Measurements from ENCODE around the gene FETUB. TPM values are rescaled to one million over a fixed set of nuclear protein-coding genes. Genes with fewer than 3 reads are reported as not detected.
"Not testable (repeated sequence)": the region's sequence is repeated elsewhere in the genome, so short reads cannot be mapped to it uniquely, and the experiment has no call there.

Gene FETUB
- total RNA-seq, 1 experiment from 2014 or later = not detected

DNA sequence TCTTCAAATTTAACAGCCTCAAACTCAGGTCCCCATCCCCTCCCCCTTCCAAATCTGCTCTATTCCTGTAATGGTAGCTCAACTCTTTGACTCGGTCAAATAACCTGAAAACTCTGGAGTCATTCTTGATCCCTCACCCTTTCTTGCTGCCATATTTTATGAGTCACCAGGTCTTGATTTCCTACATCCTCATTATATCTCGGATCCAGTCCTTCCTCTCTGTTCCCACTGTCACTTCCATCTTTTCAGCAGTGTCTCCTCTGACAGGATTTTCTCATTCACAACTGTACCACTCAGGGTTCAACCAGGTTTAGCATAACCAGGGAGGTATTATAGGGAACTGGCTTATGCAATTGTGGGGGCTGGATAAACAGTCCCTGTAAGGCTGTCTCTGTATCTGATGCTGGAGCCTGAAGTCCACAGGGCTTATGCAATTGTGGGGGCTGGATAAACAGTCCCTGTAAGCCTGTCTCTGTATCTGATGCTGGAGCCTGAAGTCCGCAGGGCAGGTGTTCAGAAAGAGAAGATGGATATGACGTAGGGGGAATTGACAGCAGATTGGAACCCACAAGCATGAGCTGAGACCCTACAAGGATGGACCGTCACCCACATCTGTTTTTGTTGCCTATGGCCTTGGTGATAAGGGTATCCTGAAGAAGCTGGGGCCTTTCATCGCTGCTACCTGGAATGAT lies 9.1 kb upstream of the FETUB start:
- CTCF ChIA-PET = no interaction called here

GRCh38 chr3:186633481-186633880 lies 6.7 kb upstream of the FETUB start:
- peak in 1 of 2 experiments; percentile 82 for DNase-seq
- intact Hi-C loops (cut with micrococcal nuclease; ENCODE audit: unreplicated experiment) = no loop called here
- POLR2A ChIA-PET (ENCODE audit: unreplicated experiment) = no interaction called here

More for the DNA sequence above, 9.1 kb upstream of the FETUB start:
- Histone ChIP-seq H3K4me2 (no peak overlapping the region), H3K4me1 (replicated peaks; ENCODE audit: insufficient read depth) (peaks cover 7% of the 10 kb centered on the region), H3K79me2 (ENCODE audit: low read depth) (no peaks in the 10 kb centered on the region), H3K27ac (no peak overlapping the region), H3K9me3 (ENCODE audit: insufficient read depth, low read depth) (no peaks in the 10 kb centered on the region), H4K20me1 (ENCODE audit: insufficient read depth) (no peaks in the 10 kb centered on the region), H2AFZ (no peak overlapping the region), H3K27me3 (ENCODE audit: insufficient read depth, low read depth) (no peaks in the 10 kb centered on the region), H3K36me3 (ENCODE audit: low read depth) (no peaks in the 10 kb centered on the region), H3F3A (ENCODE audit: insufficient read depth, low read depth) (0 out of 2 replicates have a peak, but pooled peaks cover 4% of the 10 kb centered on the region), H3K4me3 (no peak overlapping the region), H3K9me2 (ENCODE audit: insufficient read depth) (no peaks in the 10 kb centered on the region)
- TF ChIP-seq CTCF (conservative IDR thresholded peaks at IDR 0.05) = no peak
- no peak for TF ChIP-seq EZH2 (IDR thresholded peaks at IDR 0.05; ENCODE audit: low read depth)
- no peak for DNase-seq
- BruUV-seq (replicated peaks) = no TSS peak
- POLR2A ChIA-PET (ENCODE audit: unreplicated experiment) = no interaction called here
- intact Hi-C loops (cut with micrococcal nuclease; ENCODE audit: unreplicated experiment) = no loop called here

GRCh38 chr3:186634207-186634606 lies 6.0 kb upstream of the FETUB start:
- H2AFZ ChIP-seq; POLR2A ChIA-PET (ENCODE audit: unreplicated experiment); intact Hi-C loops (cut with micrococcal nuclease; ENCODE audit: unreplicated experiment); H3K27ac ChIP-seq; H3K4me3 ChIP-seq; DNase-seq; H3K36me3 ChIP-seq (ENCODE audit: low read depth); H3K79me2 ChIP-seq (ENCODE audit: low read depth); H3K4me2 ChIP-seq; H3K4me1 ChIP-seq (replicated peaks; ENCODE audit: insufficient read depth); H3K27me3 ChIP-seq (ENCODE audit: insufficient read depth, low read depth); BruUV-seq (replicated peaks); CTCF ChIA-PET; H3F3A ChIP-seq (ENCODE audit: insufficient read depth, low read depth); H4K20me1 ChIP-seq (ENCODE audit: insufficient read depth); H3K9me2 ChIP-seq (ENCODE audit: insufficient read depth); H3K9me3 ChIP-seq (ENCODE audit: insufficient read depth, low read depth): not testable (repeated sequence)

More at GRCh38 chr3:186633481-186633880, 6.7 kb upstream of the FETUB start:
- BruUV-seq (replicated peaks) = no TSS peak
- Histone ChIP-seq H3K27me3 (ENCODE audit: insufficient read depth, low read depth) (no peaks in the 10 kb centered on the region), H3K9me3 (ENCODE audit: insufficient read depth, low read depth) (no peaks in the 10 kb centered on the region), H2AFZ (no peak overlapping the region), H4K20me1 (ENCODE audit: insufficient read depth) (no peaks in the 10 kb centered on the region), H3K27ac (no peak overlapping the region), H3K4me1 (replicated peaks; ENCODE audit: insufficient read depth) (peaks cover 7% of the 10 kb centered on the region), H3K79me2 (ENCODE audit: low read depth) (no peaks in the 10 kb centered on the region), H3K9me2 (ENCODE audit: insufficient read depth) (no peaks in the 10 kb centered on the region), H3K36me3 (ENCODE audit: low read depth) (no peaks in the 10 kb centered on the region), H3K4me2 (no peak overlapping the region), H3K4me3 (no peak overlapping the region), H3F3A (ENCODE audit: insufficient read depth, low read depth) (0 out of 2 replicates have a peak, but pooled peaks cover 4% of the 10 kb centered on the region)
- CTCF ChIA-PET = no interaction called here
- TF ChIP-seq CTCF (conservative IDR thresholded peaks at IDR 0.05) (no peak), EZH2 (IDR thresholded peaks at IDR 0.05; ENCODE audit: low read depth) (no peak)

- Histone ChIP-seq H3K9me3 (ENCODE audit: insufficient read depth, low read depth) (no peaks in the 10 kb centered on the region), H3K4me3 (no peak overlapping the region), H3K79me2 (ENCODE audit: low read depth) (no peaks in the 10 kb centered on the region), H2AFZ (no peak overlapping the region), H4K20me1 (ENCODE audit: insufficient read depth) (no peaks in the 10 kb centered on the region), H3K27ac (no peak overlapping the region), H3K9me2 (ENCODE audit: insufficient read depth) (no peaks in the 10 kb centered on the region), H3K27me3 (ENCODE audit: insufficient read depth, low read depth) (no peaks in the 10 kb centered on the region), H3K4me2 (no peak overlapping the region), H3K4me1 (replicated peaks; ENCODE audit: insufficient read depth) (peaks cover 13% of the 10 kb centered on the region), H3K36me3 (ENCODE audit: low read depth) (no peaks in the 10 kb centered on the region), H3F3A (ENCODE audit: insufficient read depth, low read depth) (peaks cover 7% of the 10 kb centered on the region; the same call in 1 of the 2 replicates)
- no peak for DNase-seq
- CTCF ChIA-PET = no interaction called here
- POLR2A ChIA-PET (ENCODE audit: unreplicated experiment) = no interaction called here
- TF ChIP-seq EZH2 (IDR thresholded peaks at IDR 0.05; ENCODE audit: low read depth) (no peak), CTCF (conservative IDR thresholded peaks at IDR 0.05) (no peak)
- intact Hi-C loops (cut with micrococcal nuclease; ENCODE audit: unreplicated experiment) = no loop called here
- no TSS peak for BruUV-seq (replicated peaks)
Measured at GRCh38 chr3:186635532-186635931, 4.7 kb upstream of the FETUB start.

All from PC-9 (cell line).